ENCODE results near the gene TMEM150A.

TMEM150A gene

DNA sequence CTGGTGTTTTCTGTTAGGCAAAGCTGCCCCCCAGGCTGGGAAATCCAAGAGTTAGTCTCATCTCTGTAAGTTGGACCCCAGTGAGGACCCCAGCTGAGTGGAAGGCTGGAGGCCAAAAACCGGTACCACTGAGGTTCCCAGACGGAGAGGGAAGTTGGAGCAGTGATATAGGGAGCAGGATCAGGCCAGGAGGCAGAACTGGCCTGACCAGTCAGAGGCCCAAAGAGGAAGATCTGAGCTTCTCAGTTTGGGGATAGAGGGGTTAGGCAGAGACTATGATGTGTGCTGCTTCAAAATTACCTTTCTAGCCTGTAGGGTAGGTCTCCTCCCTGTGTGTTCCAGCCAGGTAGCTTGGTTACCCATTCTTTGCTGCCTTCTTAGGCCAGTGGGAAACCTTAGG lies 11.5 kb downstream of the TMEM150A start:
- CTCF ChIA-PET: no interaction called here
- TF ChIP-seq L3MBTL2 (conservative IDR thresholded peaks at IDR 0.05) (no peak), NFRKB (IDR thresholded peaks at IDR 0.05) (no peak)
- POLR2A ChIA-PET: interaction anchor here (1.2 to 1.4 kb wide), 3 partner anchors 12 to 52 kb away, joined by 4 to 7 read pairs (median 4); partner anchors contain the start of genes C2orf68, MAT2A and TMEM150A
- DNase-seq (ENCODE audit: extremely low spot score): no peak

DNA sequence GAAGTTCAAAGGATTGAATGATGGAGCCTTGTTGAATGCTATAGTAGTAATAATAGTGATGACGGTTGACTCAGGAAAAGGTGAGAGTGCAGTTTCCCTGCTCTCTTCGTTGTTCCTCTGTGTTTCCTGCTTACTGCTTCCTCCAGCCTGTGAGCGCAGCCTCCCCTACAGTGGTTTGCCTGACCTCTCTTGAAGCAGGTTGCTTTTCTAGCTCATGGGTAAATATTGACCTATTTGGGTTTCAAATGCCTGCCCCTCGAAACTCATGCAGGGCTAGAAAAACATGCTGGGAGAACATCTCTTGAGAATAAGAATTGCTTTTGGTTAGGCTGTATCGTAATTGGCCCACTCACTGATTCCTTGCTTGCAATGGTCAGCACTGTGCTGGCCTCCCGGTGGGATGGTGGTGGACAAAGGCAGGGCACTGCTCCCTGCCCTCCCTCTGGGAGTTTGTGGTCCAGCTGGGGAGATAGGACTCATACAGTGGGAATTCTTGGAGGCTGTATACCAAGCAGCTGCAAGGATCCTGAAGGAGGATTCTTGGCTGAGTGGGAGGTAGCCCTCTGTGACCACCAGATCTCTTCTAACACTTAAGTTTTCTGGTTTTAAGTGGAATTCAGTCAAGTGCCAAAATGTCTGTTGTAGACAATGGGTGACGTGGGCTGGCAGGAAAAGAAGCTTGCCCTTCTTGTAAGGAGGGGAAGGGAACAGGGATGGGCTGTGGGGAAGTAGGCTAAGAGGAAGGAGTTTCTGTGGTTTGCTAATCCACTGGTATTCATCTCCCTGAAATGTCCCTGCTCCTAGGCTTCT lies 12.3 kb downstream of the TMEM150A start:
- TF ChIP-seq ARNT (IDR thresholded peaks at IDR 0.05) (no peak), ELF4 (IDR thresholded peaks at IDR 0.05) (no peak), SP1 (IDR thresholded peaks at IDR 0.05) (no peak), TARDBP (IDR thresholded peaks at IDR 0.05) (no peak), FOXA1 (IDR thresholded peaks at IDR 0.05) (no peak), CTBP1 (IDR thresholded peaks at IDR 0.05; ENCODE audit: borderline replicate concordance) (no peak), NFRKB (IDR thresholded peaks at IDR 0.05) (no peak), BHLHE40 (IDR thresholded peaks at IDR 0.05; ENCODE audit: borderline replicate concordance) (no peak), ZNF384 (IDR thresholded peaks at IDR 0.05) (no peak), FOXM1 (IDR thresholded peaks at IDR 0.05; ENCODE audit: borderline replicate concordance) (no peak), HDGF (IDR thresholded peaks at IDR 0.05; ENCODE audit: borderline replicate concordance) (no peak), L3MBTL2 (conservative IDR thresholded peaks at IDR 0.05) (no peak)
- CTCF ChIA-PET: no interaction called here
- POLR2A ChIA-PET: interaction anchor here (1.2 to 1.4 kb wide), 3 partner anchors 13 to 51 kb away, joined by 4 to 7 read pairs (median 4); partner anchors contain the start of genes C2orf68, MAT2A and TMEM150A
- no peak for DNase-seq (ENCODE audit: extremely low spot score)

DNA sequence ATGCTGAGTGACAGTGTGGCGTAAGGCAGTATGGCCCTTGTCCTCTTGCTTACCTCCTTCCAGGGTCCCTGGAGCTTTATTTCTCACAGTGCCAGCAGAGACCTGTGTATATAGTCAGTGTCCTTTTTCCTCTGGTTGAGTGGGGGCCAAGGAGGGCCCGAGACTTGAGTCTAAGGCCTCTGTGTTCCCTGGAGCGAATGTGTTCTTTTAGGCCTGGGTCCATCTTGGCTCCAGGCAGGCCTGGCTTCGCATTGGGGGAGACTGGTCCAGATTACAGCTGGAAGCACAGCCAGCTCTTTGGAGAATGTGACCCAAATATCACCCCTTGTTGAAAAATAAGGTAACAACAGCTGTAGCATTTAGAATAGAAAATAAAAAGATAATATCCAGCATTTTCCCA lies 13.3 kb downstream of the TMEM150A start:
- CTCF ChIA-PET: no interaction called here
- TF ChIP-seq SP1 (IDR thresholded peaks at IDR 0.05): no peak
- no peak for TF ChIP-seq FOXA1 (IDR thresholded peaks at IDR 0.05)
- TF ChIP-seq L3MBTL2 (conservative IDR thresholded peaks at IDR 0.05): no peak
- TF ChIP-seq CTBP1 (IDR thresholded peaks at IDR 0.05; ENCODE audit: borderline replicate concordance): no peak
- TF ChIP-seq ELF4 (IDR thresholded peaks at IDR 0.05): no peak
- TF ChIP-seq, protein P1, sequence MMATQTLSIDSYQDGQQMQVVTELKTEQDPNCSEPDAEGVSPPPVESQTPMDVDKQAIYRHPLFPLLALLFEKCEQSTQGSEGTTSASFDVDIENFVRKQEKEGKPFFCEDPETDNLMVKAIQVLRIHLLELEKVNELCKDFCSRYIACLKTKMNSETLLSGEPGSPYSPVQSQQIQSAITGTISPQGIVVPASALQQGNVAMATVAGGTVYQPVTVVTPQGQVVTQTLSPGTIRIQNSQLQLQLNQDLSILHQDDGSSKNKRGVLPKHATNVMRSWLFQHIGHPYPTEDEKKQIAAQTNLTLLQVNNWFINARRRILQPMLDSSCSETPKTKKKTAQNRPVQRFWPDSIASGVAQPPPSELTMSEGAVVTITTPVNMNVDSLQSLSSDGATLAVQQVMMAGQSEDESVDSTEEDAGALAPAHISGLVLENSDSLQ (IDR thresholded peaks at IDR 0.05): no peak
- no peak for TF ChIP-seq FOXM1 (IDR thresholded peaks at IDR 0.05; ENCODE audit: borderline replicate concordance)
- no peak for TF ChIP-seq ZNF384 (IDR thresholded peaks at IDR 0.05)
- TF ChIP-seq TARDBP (IDR thresholded peaks at IDR 0.05): no peak
- TF ChIP-seq FOXK2 (IDR thresholded peaks at IDR 0.05): no peak
- TF ChIP-seq HDGF (IDR thresholded peaks at IDR 0.05; ENCODE audit: borderline replicate concordance): no peak
- TF ChIP-seq LEF1 (IDR thresholded peaks at IDR 0.05; ENCODE audit: borderline replicate concordance): no peak
- TF ChIP-seq BHLHE40 (IDR thresholded peaks at IDR 0.05; ENCODE audit: borderline replicate concordance): no peak
- TF ChIP-seq ARNT (IDR thresholded peaks at IDR 0.05): no peak
- POLR2A ChIA-PET: interaction anchor here (2.0 kb wide), 1 partner anchor 29 kb away, joined by 8 read pairs; the partner anchor contains the start of gene GGCX
- DNase-seq (ENCODE audit: extremely low spot score): no peak

DNA sequence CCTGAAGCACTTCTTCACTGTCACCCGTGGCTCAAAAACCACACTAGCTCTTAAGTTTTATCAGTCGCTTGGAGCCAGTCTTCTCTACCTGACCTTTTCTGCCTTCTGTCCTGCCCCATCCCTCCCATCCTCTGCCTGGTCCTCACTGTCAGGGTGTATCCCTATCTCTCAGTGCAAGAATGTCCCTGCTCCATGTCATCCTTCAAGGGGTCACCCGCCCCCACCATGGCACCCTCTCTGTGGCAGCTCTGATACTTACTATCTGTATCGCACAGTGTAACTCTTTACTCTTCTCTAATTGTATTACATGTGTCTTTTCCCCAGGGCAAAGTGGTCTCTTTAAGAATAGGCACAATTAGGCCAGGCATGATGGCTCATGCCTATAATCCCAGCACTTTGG lies 13.9 kb downstream of the TMEM150A start:
- no peak for DNase-seq (ENCODE audit: extremely low spot score)
- CTCF ChIA-PET: interaction anchor here (0.6 kb wide), 1 partner anchor 28 kb away, joined by 3 read pairs; no protein-coding TSS in a partner anchor
- TF ChIP-seq SP1 (IDR thresholded peaks at IDR 0.05) (no peak), ZNF384 (IDR thresholded peaks at IDR 0.05) (no peak), SUZ12 (IDR thresholded peaks at IDR 0.05) (no peak), NFRKB (IDR thresholded peaks at IDR 0.05) (no peak), L3MBTL2 (conservative IDR thresholded peaks at IDR 0.05) (no peak), ARNT (IDR thresholded peaks at IDR 0.05) (no peak), BHLHE40 (IDR thresholded peaks at IDR 0.05; ENCODE audit: borderline replicate concordance) (no peak), FOXM1 (IDR thresholded peaks at IDR 0.05; ENCODE audit: borderline replicate concordance) (no peak), TARDBP (IDR thresholded peaks at IDR 0.05) (no peak), ELF4 (IDR thresholded peaks at IDR 0.05) (no peak), FOXA1 (IDR thresholded peaks at IDR 0.05) (no peak), FOXK2 (IDR thresholded peaks at IDR 0.05) (no peak), LEF1 (IDR thresholded peaks at IDR 0.05; ENCODE audit: borderline replicate concordance) (no peak), HDGF (IDR thresholded peaks at IDR 0.05; ENCODE audit: borderline replicate concordance) (no peak), CTBP1 (IDR thresholded peaks at IDR 0.05; ENCODE audit: borderline replicate concordance) (no peak)
- TF ChIP-seq, protein P1 (IDR thresholded peaks at IDR 0.05): no peak
- POLR2A ChIA-PET: interaction anchor here (2.0 kb wide), 1 partner anchor 28 kb away, joined by 8 read pairs; the partner anchor contains the start of gene GGCX

DNA sequence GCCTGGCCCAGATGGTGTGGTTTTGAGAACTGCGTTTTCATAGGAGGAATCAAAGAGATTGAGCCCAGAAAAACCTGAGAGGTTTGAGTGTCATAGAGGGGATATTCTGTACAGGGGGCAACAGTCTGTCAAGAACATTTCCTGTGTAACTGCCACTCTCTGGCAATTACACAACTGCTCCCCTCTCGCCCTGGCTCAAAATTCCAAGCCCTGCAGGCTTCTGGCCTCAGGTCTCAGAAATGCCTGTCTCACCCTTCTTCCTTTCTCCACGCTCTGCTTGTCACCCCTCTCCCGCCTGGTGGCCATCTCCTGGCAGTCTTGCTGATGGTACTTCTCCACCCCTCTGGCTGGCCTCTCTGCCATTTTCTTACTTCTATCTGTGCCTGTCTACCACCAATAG lies 14.3 kb downstream of the TMEM150A start:
- TF ChIP-seq NFRKB (IDR thresholded peaks at IDR 0.05) (no peak), CTBP1 (IDR thresholded peaks at IDR 0.05; ENCODE audit: borderline replicate concordance) (no peak), ZNF384 (IDR thresholded peaks at IDR 0.05) (no peak), BHLHE40 (IDR thresholded peaks at IDR 0.05; ENCODE audit: borderline replicate concordance) (no peak), HDGF (IDR thresholded peaks at IDR 0.05; ENCODE audit: borderline replicate concordance) (no peak), FOXA1 (IDR thresholded peaks at IDR 0.05) (no peak), ARNT (IDR thresholded peaks at IDR 0.05) (no peak), SUZ12 (IDR thresholded peaks at IDR 0.05) (no peak), L3MBTL2 (conservative IDR thresholded peaks at IDR 0.05) (no peak), ELF4 (IDR thresholded peaks at IDR 0.05) (no peak), SP1 (IDR thresholded peaks at IDR 0.05) (no peak), FOXK2 (IDR thresholded peaks at IDR 0.05) (no peak), FOXM1 (IDR thresholded peaks at IDR 0.05; ENCODE audit: borderline replicate concordance) (no peak), LEF1 (IDR thresholded peaks at IDR 0.05; ENCODE audit: borderline replicate concordance) (no peak), TARDBP (IDR thresholded peaks at IDR 0.05) (no peak)
- TF ChIP-seq, protein P1 (IDR thresholded peaks at IDR 0.05): no peak
- POLR2A ChIA-PET: interaction anchor here (0.6 to 2.0 kb wide), 2 partner anchors 13 to 28 kb away, joined by 3 to 8 read pairs; partner anchors contain the start of gene GGCX
- CTCF ChIA-PET: interaction anchor here (0.6 kb wide), 1 partner anchor 28 kb away, joined by 3 read pairs; no protein-coding TSS in a partner anchor
- DNase-seq (ENCODE audit: extremely low spot score): no peak
